Measurements from ENCODE around the gene PALM3.

DNA sequence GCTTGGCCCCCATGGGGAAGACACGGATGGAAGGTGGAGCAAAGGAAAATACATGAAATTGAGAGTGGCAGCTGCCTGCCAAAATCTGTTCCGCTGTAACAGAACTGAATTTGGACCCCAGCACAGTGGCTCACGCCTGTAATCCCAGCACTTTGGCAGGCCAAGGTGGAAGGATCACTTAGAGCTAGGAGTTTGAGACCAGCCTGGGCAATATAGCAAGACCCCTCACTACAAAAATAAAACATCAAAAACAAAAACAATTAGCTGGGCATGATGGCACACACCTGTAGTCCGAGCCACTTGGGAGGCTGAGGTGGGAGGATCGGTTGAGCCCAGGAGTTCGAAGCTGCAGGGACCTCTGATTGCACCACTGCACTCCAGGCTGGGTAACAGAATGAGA lies 9.4 kb downstream of the PALM3 start:
- TF ChIP-seq CTCF (IDR thresholded peaks at IDR 0.05) (no peak), ZFX (IDR thresholded peaks at IDR 0.05; ENCODE audit: borderline replicate concordance) (no peak)

All from 22Rv1 (cell line).